Stimulated activated CD8-positive, alpha-beta memory T cell treated with anti-CD3 and anti-CD28 coated beads, Interleukin-12 subunit alpha, Interleukin-12 subunit beta, amount 100 ng/mL, for 24 hours (primary cell): ENCODE results near the gene LOC101059915.

Experiments used
- DNase-seq: peaks from one replicate; pipeline ENCODE4 v3.0.0-alpha.2; 2020; ENCODE audit errors: extremely low read depth

The LOC101059915 gene

GRCh38 chrX:71667328-71668247 is at the start of gene LOC101059915:
Gene LOC101059915, plus strand, starts transcription at chrX:71667546.
- no peak for DNase-seq

GRCh38 chrX:71617742-71618141 is 49.6 kb upstream of the LOC101059915 start:
- DNase-seq, result no peak

DNA sequence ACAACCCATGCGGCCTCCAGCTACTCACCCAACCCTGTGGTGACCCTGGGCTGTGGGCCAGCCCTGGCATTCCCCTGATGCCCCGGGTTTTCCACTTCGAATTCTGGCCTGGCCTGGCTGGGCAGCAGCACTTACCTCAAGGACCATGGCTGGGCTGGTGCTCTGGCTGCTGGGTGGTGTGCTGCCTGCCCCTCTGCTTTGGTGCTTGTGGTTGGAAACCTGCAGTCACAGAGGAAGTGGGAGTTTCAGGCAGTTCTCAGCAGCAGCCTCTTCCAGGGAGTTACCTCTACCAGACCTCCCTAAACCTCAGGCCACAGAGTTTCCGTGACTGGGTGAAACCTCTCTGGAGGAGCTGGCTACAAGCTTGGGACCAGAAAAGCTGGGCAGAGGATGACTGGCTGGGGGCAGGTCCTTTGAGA is 49.0 kb upstream of the LOC101059915 start, which contains the start of gene CXCR3:
CXCR3 (minus strand) TSS at position 209 of the 419 bp plus-strand sequence; CDS start at position 147, 62 bp downstream.
- peak; percentile 38 for DNase-seq

GRCh38 chrX:71618787-71619186 is 48.6 kb upstream of the LOC101059915 start:
- no peak for DNase-seq

DNA sequence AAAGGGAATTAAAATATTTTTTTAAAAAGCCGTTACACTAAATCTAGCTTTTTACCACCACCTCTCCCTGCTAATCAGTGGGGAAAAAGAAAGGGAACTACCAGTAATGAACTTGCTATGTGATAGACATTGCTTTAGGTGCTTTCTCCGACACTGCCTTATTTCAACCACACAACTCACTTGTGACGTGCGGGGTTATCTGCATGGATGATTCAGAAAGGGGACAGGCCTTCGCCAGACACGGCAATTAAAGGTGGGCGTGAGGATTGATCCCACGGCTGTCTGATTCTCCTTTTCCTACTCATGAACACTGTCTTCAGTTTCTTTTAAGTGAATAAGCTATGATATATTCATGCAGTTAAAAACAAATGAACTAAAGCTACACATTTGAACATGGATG is 48.2 kb upstream of the LOC101059915 start:
- DNase-seq, result no peak

GRCh38 chrX:71619986-71620385 is 47.4 kb upstream of the LOC101059915 start:
- no peak for DNase-seq

GRCh38 chrX:71621603-71622002 is 45.7 kb upstream of the LOC101059915 start:
- DNase-seq, result no peak

DNA sequence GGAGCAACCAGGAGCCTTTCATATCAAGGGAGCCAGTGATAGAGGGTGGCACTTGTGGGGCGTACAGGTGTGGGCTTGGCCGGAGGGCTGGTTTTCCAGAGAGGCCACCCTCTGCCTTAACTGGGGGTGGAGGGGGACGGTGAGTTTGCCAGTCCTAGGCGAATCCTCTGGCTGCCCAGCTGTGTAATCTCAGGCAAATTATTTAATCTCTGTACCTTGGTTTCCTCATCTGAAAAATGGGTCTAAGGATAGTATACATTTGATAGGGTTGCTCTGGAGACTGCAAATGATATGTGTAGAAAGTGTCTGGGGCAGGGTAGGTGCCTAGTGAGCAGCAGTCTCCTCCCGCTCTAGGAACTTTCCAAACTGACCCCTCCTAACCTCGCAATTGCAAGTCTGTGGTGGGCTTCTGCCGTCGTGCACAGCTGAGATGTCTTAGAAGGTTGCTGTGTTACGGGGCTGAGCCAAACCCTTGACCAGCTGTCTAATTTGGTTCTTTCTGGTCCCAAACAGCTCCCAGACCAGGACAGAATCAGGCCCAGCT is 45.2 kb upstream of the LOC101059915 start:
- no peak for DNase-seq

GRCh38 chrX:71622576-71623450 is 44.5 kb upstream of the LOC101059915 start:
- DNase-seq, result peak; percentile 27

- DNase-seq, result no peak
These were observed 43.6 kb upstream of the LOC101059915 start for GRCh38 chrX:71623714-71624113.

- no peak for DNase-seq
These were observed 41.9 kb upstream of the LOC101059915 start for GRCh38 chrX:71625471-71625870.

- no peak for DNase-seq
These were observed 40.8 kb upstream of the LOC101059915 start for GRCh38 chrX:71626576-71626975.

- no peak for DNase-seq
These were observed 39.5 kb upstream of the LOC101059915 start for GRCh38 chrX:71627588-71628404.

DNA sequence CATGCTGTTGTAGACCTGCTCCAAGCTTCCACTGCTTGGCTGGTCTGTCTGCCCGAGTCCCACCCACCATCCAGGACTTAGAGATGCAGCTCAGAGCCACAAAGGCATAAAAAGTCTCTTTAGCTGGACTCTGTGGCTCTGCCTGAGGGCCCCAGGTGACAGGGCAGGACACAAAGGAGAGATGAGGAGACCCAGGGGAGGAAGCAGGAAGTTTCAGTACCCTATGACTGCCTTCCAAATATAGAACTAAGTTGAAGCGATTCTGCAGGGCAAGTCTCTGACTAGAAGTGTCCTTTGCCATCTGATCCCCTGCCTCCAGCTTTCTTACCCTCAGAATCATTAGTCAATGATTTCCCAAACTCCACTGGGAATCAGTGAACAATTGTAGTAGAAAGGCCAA is 37.9 kb upstream of the LOC101059915 start:
- DNase-seq, result no peak

DNA sequence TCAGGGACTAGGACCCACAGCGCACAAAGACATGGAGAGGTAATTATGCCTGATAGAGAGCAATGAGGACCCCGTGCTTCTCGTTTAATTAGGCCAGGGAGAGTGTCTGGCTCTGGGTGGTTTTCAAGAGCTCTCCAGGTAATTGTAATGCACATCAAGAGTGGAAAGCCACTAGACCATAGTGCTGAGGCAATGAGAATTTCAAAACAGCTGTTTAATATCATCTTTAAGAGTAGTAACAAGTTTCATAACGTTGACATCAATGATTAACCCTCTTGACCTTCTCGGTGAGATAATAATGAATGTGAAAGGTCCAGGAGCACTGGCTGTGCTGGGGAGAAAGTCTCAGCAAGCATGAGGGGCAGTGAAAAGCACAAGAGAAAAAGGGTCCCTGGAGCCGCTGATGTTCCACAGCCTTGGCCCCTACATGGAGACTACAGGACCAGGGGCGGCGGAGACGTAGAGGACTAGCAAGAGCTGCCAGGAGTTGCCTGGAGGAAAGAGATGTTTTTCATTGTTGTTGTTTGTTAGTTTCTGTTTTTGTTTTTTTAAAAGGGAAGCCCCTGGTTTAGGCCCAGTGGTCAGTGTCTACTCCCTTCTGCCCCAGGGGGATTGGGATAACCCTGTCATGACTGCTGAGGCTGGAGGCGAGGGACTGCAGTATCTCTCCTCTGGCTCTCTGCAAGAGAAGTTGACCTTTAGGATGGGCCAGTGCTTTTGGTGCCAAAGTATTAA is 34.3 kb upstream of the LOC101059915 start:
- no peak for DNase-seq

- DNase-seq, result no peak
These were observed 33.0 kb upstream of the LOC101059915 start for GRCh38 chrX:71634366-71634765.

- DNase-seq, result no peak
These were observed 30.7 kb upstream of the LOC101059915 start for GRCh38 chrX:71636438-71637252.

- no peak for DNase-seq
These were observed 30.1 kb upstream of the LOC101059915 start for GRCh38 chrX:71637253-71637618.

DNA sequence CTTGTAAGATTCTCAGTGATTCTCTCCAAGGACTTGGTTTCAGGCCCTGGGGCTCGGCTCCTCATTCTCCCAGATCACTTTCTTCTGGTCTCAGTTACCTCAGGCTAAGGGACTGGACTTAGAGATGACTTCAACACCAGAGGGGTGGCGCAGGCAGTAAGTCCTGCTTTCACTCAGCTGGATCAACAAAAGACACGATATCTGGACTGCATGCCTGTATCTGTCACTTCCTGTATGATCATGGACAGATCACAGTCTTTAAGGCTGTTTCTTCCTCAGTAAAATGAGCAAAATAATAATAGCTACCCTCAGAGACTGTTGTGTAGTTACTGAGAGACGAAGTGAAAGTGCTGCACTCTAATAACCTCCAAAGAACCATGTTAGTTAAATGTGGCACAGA is 29.5 kb upstream of the LOC101059915 start:
- DNase-seq, result no peak

DNA sequence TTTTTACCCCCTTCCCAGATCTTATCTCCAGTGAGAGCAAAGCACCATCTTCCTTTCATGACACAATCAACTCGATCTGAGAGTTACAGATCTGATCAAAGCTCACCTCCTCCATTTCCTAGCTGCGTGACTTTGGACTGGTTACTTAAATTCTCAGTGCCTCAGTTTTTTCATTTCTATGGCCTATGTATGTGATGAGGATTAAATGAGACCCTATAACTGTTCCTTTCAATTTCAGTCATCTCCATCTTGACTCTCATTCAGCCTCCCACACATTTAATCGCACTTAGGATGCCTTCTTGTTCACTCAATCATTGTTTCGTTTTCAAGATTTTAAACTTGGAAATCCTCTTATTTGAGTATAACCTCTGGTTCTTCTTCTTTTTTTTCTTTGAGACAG is 28.9 kb upstream of the LOC101059915 start:
- no peak for DNase-seq
